ENCODE results near the gene PNMA8B. TPM values are rescaled to one million over a fixed set of nuclear protein-coding genes. Genes with fewer than 3 reads are reported as not detected.

Gene PNMA8B
- total and polyA plus RNA-seq, 2 experiments from 2014 or later: 0.20 to 0.65 TPM

GRCh38 chr19:46442808-46443450, 52.7 kb downstream of the PNMA8B start:
- no peak overlapping the region for H3K4me2 ChIP-seq (ENCODE audit: unreplicated experiment)
- no peaks in the 10 kb centered on the region for H3K36me3 ChIP-seq (ENCODE audit: low read depth)
- no peaks in the 10 kb centered on the region for H3K9me3 ChIP-seq (ENCODE audit: low read depth)
- H3F3A ChIP-seq (ENCODE audit: insufficient read depth): peaks cover 6% of the 10 kb centered on the region; the same call in 1 of the 2 replicates
- DNase-seq: peak; percentile 80
- no peaks in the 10 kb centered on the region for H4K20me1 ChIP-seq (ENCODE audit: insufficient read depth)
- H3K79me2 ChIP-seq (ENCODE audit: insufficient read depth): no peaks in the 10 kb centered on the region
- H3K27me3 ChIP-seq (replicated peaks; ENCODE audit: insufficient read depth): no peaks in the 10 kb centered on the region
- no peak overlapping the region for H3K4me3 ChIP-seq
- H3K27ac ChIP-seq: no peak overlapping the region
- no peak overlapping the region for H2AFZ ChIP-seq
- peaks cover 7% of the 10 kb centered on the region; the same call in 1 of the 2 replicates for H3K4me1 ChIP-seq (ENCODE audit: insufficient read depth)
- WGBS, 2 experiments (ENCODE audit: low coverage in 1 of 2, low lambda C conversion rate in 2 of 2, missing lambda C conversion rate in 2 of 2): 68 to 82% methylated on average over 7 to 8 of the region's 8 CpGs
- in situ Hi-C loops (cut with MboI): no loop called here
- H3K9ac ChIP-seq: no peak overlapping the region
- no peaks in the 10 kb centered on the region for H3K9me2 ChIP-seq (ENCODE audit: insufficient read depth)
- TF ChIP-seq EZH2 (IDR thresholded peaks at IDR 0.05; ENCODE audit: insufficient read depth, poor library complexity, severe bottlenecking) (no peak), EZH2phosphoT487 (IDR thresholded peaks at IDR 0.05; ENCODE audit: insufficient read depth, low read depth) (no peak)

- H3K9me2 ChIP-seq (ENCODE audit: insufficient read depth): no peaks in the 10 kb centered on the region
- no peak overlapping the region for H3K9ac ChIP-seq
- DNase-seq: no peak
- no peaks in the 10 kb centered on the region for H3K79me2 ChIP-seq (ENCODE audit: insufficient read depth)
- no peak overlapping the region for H3K4me2 ChIP-seq (ENCODE audit: unreplicated experiment)
- H3K4me3 ChIP-seq: no peak overlapping the region
- H3K27ac ChIP-seq: no peak overlapping the region
- TF ChIP-seq EZH2phosphoT487 (IDR thresholded peaks at IDR 0.05; ENCODE audit: insufficient read depth, low read depth): no peak
- TF ChIP-seq EZH2 (IDR thresholded peaks at IDR 0.05; ENCODE audit: insufficient read depth, poor library complexity, severe bottlenecking): no peak
- no peaks in the 10 kb centered on the region for H3K36me3 ChIP-seq (ENCODE audit: low read depth)
- no peak overlapping the region for H2AFZ ChIP-seq
- H3K27me3 ChIP-seq (replicated peaks; ENCODE audit: insufficient read depth): no peaks in the 10 kb centered on the region
- peaks cover 6% of the 10 kb centered on the region; the same call in 1 of the 2 replicates for H3F3A ChIP-seq (ENCODE audit: insufficient read depth)
- WGBS, 2 experiments (ENCODE audit: low coverage in 1 of 2, low lambda C conversion rate in 2 of 2, missing lambda C conversion rate in 2 of 2): 37 to 48% methylated on average over 1 of the region's 1 CpG
- H3K9me3 ChIP-seq (ENCODE audit: low read depth): no peaks in the 10 kb centered on the region
- H4K20me1 ChIP-seq (ENCODE audit: insufficient read depth): no peaks in the 10 kb centered on the region
- peaks cover 7% of the 10 kb centered on the region; the same call in 1 of the 2 replicates for H3K4me1 ChIP-seq (ENCODE audit: insufficient read depth)
- in situ Hi-C loops (cut with MboI): no loop called here
These were observed 53.8 kb downstream of the PNMA8B start for GRCh38 chr19:46441866-46442265.

Other genes starting within 250 kb of the PNMA8B start
- gene HIF3A, start 198.8 kb downstream of the PNMA8B start, total RNA-seq (2014; rRNA removed; shearing (Covaris generic)): not detected in 2 replicates
- 0.20 and 0.27 TPM in 2 replicates for gene HIF3A, start 198.8 kb downstream of the PNMA8B start, polyA plus RNA-seq (2016; fragmentation: Nextera tagmentation; extraction: Ambion mirVana)
- gene PPP5C, start 148.8 kb downstream of the PNMA8B start, total RNA-seq (2014; rRNA removed; shearing (Covaris generic)): 56.4 and 60.8 TPM in 2 replicates
- gene PPP5C, start 148.8 kb downstream of the PNMA8B start, polyA plus RNA-seq (2016; fragmentation: Nextera tagmentation; extraction: Ambion mirVana): 47.3 and 48.7 TPM in 2 replicates
- gene CCDC8, start 82.3 kb downstream of the PNMA8B start, total RNA-seq (2014; rRNA removed; shearing (Covaris generic)): 8.9 and 10.1 TPM in 2 replicates
- 5.5 and 6.0 TPM in 2 replicates for gene CCDC8, start 82.3 kb downstream of the PNMA8B start, polyA plus RNA-seq (2016; fragmentation: Nextera tagmentation; extraction: Ambion mirVana)
- not detected in 2 replicates for gene PNMA8C, start 66.9 kb downstream of the PNMA8B start, total RNA-seq (2014; rRNA removed; shearing (Covaris generic))
- not detected in 2 replicates for gene PNMA8C, start 66.9 kb downstream of the PNMA8B start, polyA plus RNA-seq (2016; fragmentation: Nextera tagmentation; extraction: Ambion mirVana)
- gene PNMA8A, start 24.3 kb downstream of the PNMA8B start, total RNA-seq (2014; rRNA removed; shearing (Covaris generic)): 0.76 and 0.89 TPM in 2 replicates
- 0.26 and 0.56 TPM in 2 replicates for gene PNMA8A, start 24.3 kb downstream of the PNMA8B start, polyA plus RNA-seq (2016; fragmentation: Nextera tagmentation; extraction: Ambion mirVana)
- gene CALM3, start 105.5 kb upstream of the PNMA8B start, total RNA-seq (2014; rRNA removed; shearing (Covaris generic)): 229 and 271 TPM in 2 replicates
- gene CALM3, start 105.5 kb upstream of the PNMA8B start, polyA plus RNA-seq (2016; fragmentation: Nextera tagmentation; extraction: Ambion mirVana): 217 and 225 TPM in 2 replicates
- gene PTGIR, start 129.2 kb upstream of the PNMA8B start, total RNA-seq (2014; rRNA removed; shearing (Covaris generic)): 18.0 and 21.1 TPM in 2 replicates
- gene PTGIR, start 129.2 kb upstream of the PNMA8B start, polyA plus RNA-seq (2016; fragmentation: Nextera tagmentation; extraction: Ambion mirVana): 21.1 and 21.5 TPM in 2 replicates
- not detected in 2 replicates for gene GNG8, start 140.3 kb upstream of the PNMA8B start, total RNA-seq (2014; rRNA removed; shearing (Covaris generic))
- gene GNG8, start 140.3 kb upstream of the PNMA8B start, polyA plus RNA-seq (2016; fragmentation: Nextera tagmentation; extraction: Ambion mirVana): not detected in 2 replicates
- gene DACT3, start 165.3 kb upstream of the PNMA8B start, total RNA-seq (2014; rRNA removed; shearing (Covaris generic)): 7.1 and 7.3 TPM in 2 replicates
- gene DACT3, start 165.3 kb upstream of the PNMA8B start, polyA plus RNA-seq (2016; fragmentation: Nextera tagmentation; extraction: Ambion mirVana): 0.63 and 0.66 TPM in 2 replicates
- 11.9 and 16.4 TPM in 2 replicates for gene PRKD2, start 221.2 kb upstream of the PNMA8B start, total RNA-seq (2014; rRNA removed; shearing (Covaris generic))
- gene PRKD2, start 221.2 kb upstream of the PNMA8B start, polyA plus RNA-seq (2016; fragmentation: Nextera tagmentation; extraction: Ambion mirVana): 12.3 and 14.2 TPM in 2 replicates